ENCODE data around the gene MTFP1. TPM values are rescaled to one million over a fixed set of nuclear protein-coding genes. Genes with fewer than 3 reads are reported as not detected.
A peak's percentile ranks its signal among the peaks of the same experiment; 100 is the strongest.

The MTFP1 gene
- total and polyA plus RNA-seq, 2 experiments from 2014 or later, result 54.6 to 64.1 TPM

- no peak for TF ChIP-seq CTCF (conservative IDR thresholded peaks at IDR 0.05; ENCODE audit: low read depth in 2 of 2)
Measured at GRCh38 chr22:30425327-30425615, 297 bp upstream of the MTFP1 start (continued).

DNA sequence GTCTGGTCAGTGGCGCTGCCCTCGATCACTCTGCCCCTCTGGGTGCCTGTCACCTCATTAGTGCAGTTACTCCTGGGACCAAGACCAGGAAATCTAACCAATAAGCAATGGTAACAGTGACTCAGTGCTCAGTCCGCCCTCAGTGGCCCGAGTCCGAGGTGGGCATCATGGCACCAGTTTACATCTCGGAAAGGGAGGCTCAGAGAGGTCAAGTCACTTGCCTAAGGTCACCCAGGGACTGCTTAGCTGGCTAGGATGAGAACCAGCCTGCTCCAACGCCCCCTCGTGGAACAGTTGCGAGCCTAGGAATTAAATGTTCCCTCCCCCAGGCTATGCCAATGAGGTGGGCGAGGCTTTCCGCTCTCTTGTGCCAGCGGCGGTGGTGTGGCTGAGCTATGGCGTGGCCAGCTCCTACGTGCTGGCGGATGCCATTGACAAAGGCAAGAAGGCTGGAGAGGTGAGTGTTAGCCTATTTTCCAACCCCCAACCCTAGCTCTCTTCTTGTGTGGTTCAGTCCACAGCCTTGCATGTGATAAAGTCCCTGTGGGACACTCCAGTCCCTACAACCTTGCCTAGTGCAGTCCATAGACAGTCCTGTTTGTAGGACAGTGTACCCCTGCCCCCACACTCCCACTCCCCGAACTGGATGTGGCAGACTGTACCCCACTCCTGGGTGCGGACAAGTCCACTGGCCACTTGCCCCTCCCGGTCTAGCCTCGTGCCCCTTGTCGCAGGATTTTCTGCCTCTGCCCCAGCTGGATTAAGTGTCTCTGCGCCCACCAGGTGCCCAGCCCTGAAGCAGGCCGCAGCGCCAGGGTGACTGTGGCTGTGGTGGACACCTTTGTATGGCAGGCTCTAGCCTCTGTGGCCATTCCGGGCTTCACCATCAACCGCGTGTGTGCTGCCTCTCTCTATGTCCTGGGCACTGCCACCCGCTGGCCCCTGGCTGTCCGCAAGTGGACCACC is 1.1 kb downstream of the MTFP1 start:
- Mint-ChIP-seq H3K9me3 (no peaks in the 10 kb centered on the region), H3K36me3 (ENCODE audit: low read depth) (peaks cover 17% of the 10 kb centered on the region), H3K4me1 (peaks cover 29% of the 10 kb centered on the region), H3K27me3 (ENCODE audit: insufficient read depth, low read depth, poor library complexity) (peaks cover 24% of the 10 kb centered on the region), H3K4me3 (peak overlapping the region; percentile 91), H3K27ac (peak overlapping the region; percentile 75)
- Histone ChIP-seq H3K79me2 (replicated peaks; ENCODE audit: insufficient read depth) (0 out of 2 replicates have a peak, but pooled peaks cover 5% of the 10 kb centered on the region), H3K36me3 (ENCODE audit: insufficient read depth) (no peaks in the 10 kb centered on the region; the same call in 1 of the 2 replicates), H3K4me1 (ENCODE audit: insufficient read depth) (peaks cover 13% of the 10 kb centered on the region), H3K27ac (ENCODE audit: low read depth) (no peak overlapping the region), H3K4me3 (peak overlapping the region; percentile 70), H3K4me2 (peak overlapping the region; percentile 85), H4K20me1 (replicated peaks; ENCODE audit: insufficient read depth) (no peaks in the 10 kb centered on the region), H3K27me3 (ENCODE audit: insufficient read depth) (no peaks in the 10 kb centered on the region), H3K9me2 (ENCODE audit: insufficient read depth) (no peaks in the 10 kb centered on the region), H3F3A (replicated peaks; ENCODE audit: low read depth) (peaks cover 23% of the 10 kb centered on the region), H2AFZ (peak overlapping the region; percentile 67; the same call in 1 of the 2 replicates)
- ATAC-seq (peak; percentile 28), DNase-seq (ENCODE audit: low spot score) (peak; percentile 95)
- no peak for TF ChIP-seq CREB1 (CRISPR knock-in tag; IDR thresholded peaks at IDR 0.05; ENCODE audit: low read depth)
- no peak for TF ChIP-seq EZH2phosphoT487 (IDR thresholded peaks at IDR 0.05; ENCODE audit: unreplicated experiment)
- 0 out of 2 replicates have a peak, but pooled peaks have one; percentile 21 for TF ChIP-seq POLR2AphosphoS5 (IDR thresholded peaks at IDR 0.05; ENCODE audit: low read depth)
- no peak for TF ChIP-seq NANOG (IDR thresholded peaks at IDR 0.05; ENCODE audit: borderline replicate concordance)
- TF ChIP-seq, protein P1, sequence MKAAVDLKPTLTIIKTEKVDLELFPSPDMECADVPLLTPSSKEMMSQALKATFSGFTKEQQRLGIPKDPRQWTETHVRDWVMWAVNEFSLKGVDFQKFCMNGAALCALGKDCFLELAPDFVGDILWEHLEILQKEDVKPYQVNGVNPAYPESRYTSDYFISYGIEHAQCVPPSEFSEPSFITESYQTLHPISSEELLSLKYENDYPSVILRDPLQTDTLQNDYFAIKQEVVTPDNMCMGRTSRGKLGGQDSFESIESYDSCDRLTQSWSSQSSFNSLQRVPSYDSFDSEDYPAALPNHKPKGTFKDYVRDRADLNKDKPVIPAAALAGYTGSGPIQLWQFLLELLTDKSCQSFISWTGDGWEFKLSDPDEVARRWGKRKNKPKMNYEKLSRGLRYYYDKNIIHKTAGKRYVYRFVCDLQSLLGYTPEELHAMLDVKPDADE (IDR thresholded peaks at IDR 0.05), result no peak
- no peak for TF ChIP-seq STAT1 (IDR thresholded peaks at IDR 0.05; ENCODE audit: unreplicated experiment)
- TF ChIP-seq JUNB (IDR thresholded peaks at IDR 0.05; ENCODE audit: unreplicated experiment), result no peak
- TF ChIP-seq CTCF (conservative IDR thresholded peaks at IDR 0.05; ENCODE audit: low read depth in 2 of 2), result peak; percentile 70 to 86

Data from GM23338 (cell line).